NT2/D1 (cell line): ENCODE results near the gene COQ10A.

Source experiments
- DNase-seq: peaks from one replicate; pipeline ENCODE4 v3.0.0-alpha.2; 2011; ENCODE audit warnings: low read depth, low spot score
- H3K27me3 ChIP-seq: 2 replicates; pipeline ENCODE4 v1.6.0; 2011; ENCODE audit warnings: mild to moderate bottlenecking; ENCODE audit not compliant: insufficient read length, insufficient read depth
- H3K36me3 ChIP-seq: 2 replicates; pipeline ENCODE4 v1.6.1; 2011; ENCODE audit warnings: mild to moderate bottlenecking, low read length, mixed read lengths; ENCODE audit not compliant: insufficient read depth, insufficient read length
- H3K4me1 ChIP-seq: 2 replicates; pipeline ENCODE4 v1.5.1; 2011; ENCODE audit not compliant: insufficient read depth, insufficient read length
- H3K4me3 ChIP-seq: 2 replicates; pipeline ENCODE4 v1.5.1; 2011; ENCODE audit warnings: low read depth; ENCODE audit not compliant: insufficient read length
- H3K9ac ChIP-seq: 2 replicates; pipeline ENCODE4 v1.6.0; 2011; ENCODE audit warnings: low read depth; ENCODE audit not compliant: insufficient read length
- H3K9me3 ChIP-seq: 2 replicates; pipeline ENCODE4 v1.5.1; 2011; ENCODE audit warnings: mild to moderate bottlenecking, low read length; ENCODE audit not compliant: insufficient read depth
- SUZ12 ChIP-seq: IDR thresholded peaks from 2 replicates; pipeline ENCODE4 v1.6.1; 2011; ENCODE audit not compliant: insufficient read length, insufficient read depth; ENCODE audit errors: extremely low read depth
- YY1 ChIP-seq: IDR thresholded peaks from 2 replicates; pipeline ENCODE4 v1.6.1; 2011; ENCODE audit not compliant: insufficient read length, insufficient read depth
- ZNF274 ChIP-seq: IDR thresholded peaks from 2 replicates; pipeline ENCODE4 v1.6.1; 2011; ENCODE audit warnings: mild to moderate bottlenecking, low read depth, low read length

Gene COQ10A

GRCh38 chr12:56223571-56224101 is 43.1 kb upstream of the COQ10A start:
- H3K27me3 ChIP-seq = no peaks in the 10 kb centered on the region
- DNase-seq = no peak
- H3K9me3 ChIP-seq = peaks cover 7% of the 10 kb centered on the region; the same call in 1 of the 2 replicates
- peaks cover 7% of the 10 kb centered on the region for H3K36me3 ChIP-seq
- TF ChIP-seq SUZ12 (no peak), ZNF274 (no peak), YY1 (no peak)
- H3K4me3 ChIP-seq = no peak overlapping the region
- H3K9ac ChIP-seq = no peak overlapping the region
- H3K4me1 ChIP-seq = no peaks in the 10 kb centered on the region

GRCh38 chr12:56224102-56224701 is 42.5 kb upstream of the COQ10A start, which contains the start of gene NABP2:
Gene NABP2, plus strand, starts transcription at chr12:56224342. Its CDS starts 515 bp downstream, at chr12:56224857.
- Histone ChIP-seq H3K4me3 (peak within 1 kb of the TSS; percentile 58), H3K9me3 (peaks cover 7% of the 10 kb centered on the region; the same call in 1 of the 2 replicates), H3K4me1 (no peaks in the 10 kb centered on the region), H3K9ac (peak within 1 kb of the TSS; percentile 75), H3K36me3 (peaks cover 9% of the 10 kb centered on the region), H3K27me3 (no peaks in the 10 kb centered on the region)
- no peak for TF ChIP-seq YY1
- TF ChIP-seq SUZ12 = no peak
- no peak for TF ChIP-seq ZNF274
- DNase-seq = peak; percentile 97

GRCh38 chr12:56224954-56225353 is 41.8 kb upstream of the COQ10A start:
- no peak for DNase-seq
- Histone ChIP-seq H3K27me3 (no peaks in the 10 kb centered on the region), H3K4me1 (no peaks in the 10 kb centered on the region), H3K36me3 (peaks cover 7% of the 10 kb centered on the region), H3K9me3 (peaks cover 7% of the 10 kb centered on the region; the same call in 1 of the 2 replicates), H3K9ac (peak overlapping the region; percentile 75), H3K4me3 (peak overlapping the region; percentile 58)
- TF ChIP-seq SUZ12 (no peak), YY1 (no peak), ZNF274 (no peak)

- no peaks in the 10 kb centered on the region for H3K9me3 ChIP-seq
- DNase-seq = no peak
- no peak overlapping the region for H3K9ac ChIP-seq
- no peak overlapping the region for H3K4me3 ChIP-seq
- no peaks in the 10 kb centered on the region for H3K27me3 ChIP-seq
- TF ChIP-seq YY1 (no peak), SUZ12 (no peak), ZNF274 (no peak)
- H3K4me1 ChIP-seq = peaks cover 6% of the 10 kb centered on the region
- H3K36me3 ChIP-seq = peaks cover 7% of the 10 kb centered on the region
Observed at GRCh38 chr12:56229082-56229481, 37.7 kb upstream of the COQ10A start.

- Histone ChIP-seq H3K4me3 (no peak within 1 kb of the TSS), H3K4me1 (peaks cover 6% of the 10 kb centered on the region), H3K36me3 (peaks cover 7% of the 10 kb centered on the region), H3K9me3 (no peaks in the 10 kb centered on the region), H3K9ac (no peak within 1 kb of the TSS), H3K27me3 (no peaks in the 10 kb centered on the region)
- TF ChIP-seq ZNF274 (no peak), YY1 (no peak), SUZ12 (no peak)
- DNase-seq = no peak
Observed at GRCh38 chr12:56229916-56230431, 36.8 kb upstream of the COQ10A start, which contains the start of gene SLC39A5. Gene SLC39A5, plus strand, starts transcription at chr12:56230051. Its CDS starts 1,224 bp downstream, at chr12:56231275.

GRCh38 chr12:56230432-56231183 is 36.1 kb upstream of the COQ10A start:
- no peak for TF ChIP-seq ZNF274
- TF ChIP-seq SUZ12 = no peak
- no peak for TF ChIP-seq YY1
- Histone ChIP-seq H3K27me3 (no peaks in the 10 kb centered on the region), H3K36me3 (peaks cover 7% of the 10 kb centered on the region), H3K9me3 (no peaks in the 10 kb centered on the region), H3K9ac (no peak overlapping the region), H3K4me1 (peaks cover 6% of the 10 kb centered on the region), H3K4me3 (no peak overlapping the region)
- DNase-seq = no peak

- peaks cover 6% of the 10 kb centered on the region for H3K4me1 ChIP-seq
- TF ChIP-seq SUZ12 (no peak), ZNF274 (no peak), YY1 (no peak)
- H3K9me3 ChIP-seq = no peaks in the 10 kb centered on the region
- no peaks in the 10 kb centered on the region for H3K27me3 ChIP-seq
- no peak overlapping the region for H3K4me3 ChIP-seq
- peaks cover 8% of the 10 kb centered on the region for H3K36me3 ChIP-seq
- no peak overlapping the region for H3K9ac ChIP-seq
- no peak for DNase-seq
Observed at GRCh38 chr12:56231184-56231582, 35.6 kb upstream of the COQ10A start.
